Measurements from ENCODE around the gene CADPS. TPM values are rescaled to one million over a fixed set of nuclear protein-coding genes. Genes with fewer than 3 reads are reported as not detected.

Gene CADPS
- polyA plus RNA-seq, 1 donor from 2014 or later = 118 TPM

- H3K4me2 ChIP-seq (ENCODE audit: low read length) = no peak overlapping the region
- peaks cover 6% of the 10 kb centered on the region for H3F3A ChIP-seq (ENCODE audit: insufficient read depth, low read length, poor library complexity, severe bottlenecking)
- H3K4me3 ChIP-seq (ENCODE audit: low read length) = no peak overlapping the region
- H3K79me2 ChIP-seq (replicated peaks; ENCODE audit: insufficient read depth, low read length) = no peaks in the 10 kb centered on the region
- no peaks in the 10 kb centered on the region for H3K27me3 ChIP-seq (ENCODE audit: insufficient read depth, low read depth, low read length)
- no peak overlapping the region for H2AFZ ChIP-seq (ENCODE audit: low read depth, low read length)
- no peaks in the 10 kb centered on the region for H4K20me1 ChIP-seq (ENCODE audit: insufficient read depth)
- H3K9me2 ChIP-seq (ENCODE audit: insufficient read depth, low read length) = no peaks in the 10 kb centered on the region
- no peaks in the 10 kb centered on the region for H3K9me3 ChIP-seq (ENCODE audit: low read length)
- no peak overlapping the region for H3K27ac ChIP-seq (ENCODE audit: low read length)
- H3K9ac ChIP-seq (ENCODE audit: low read length) = no peak overlapping the region
- TF ChIP-seq MXI1 (conservative IDR thresholded peaks at IDR 0.05; ENCODE audit: poor library complexity, severe bottlenecking) (no peak), SMC3 (conservative IDR thresholded peaks at IDR 0.05; ENCODE audit: poor library complexity) (no peak), CTCF (IDR thresholded peaks at IDR 0.05; ENCODE audit: poor library complexity, severe bottlenecking) (no peak), EP300 (conservative IDR thresholded peaks at IDR 0.05; ENCODE audit: poor library complexity, severe bottlenecking) (no peak), RAD21 (conservative IDR thresholded peaks at IDR 0.05) (no peak), TAF1 (IDR thresholded peaks at IDR 0.05; ENCODE audit: low read depth) (no peak), EZH2 (IDR thresholded peaks at IDR 0.05; ENCODE audit: borderline replicate concordance, insufficient read depth, low read length, poor library complexity, severe bottlenecking) (no peak)
- no peaks in the 10 kb centered on the region for H3K36me3 ChIP-seq (ENCODE audit: insufficient read depth, low read length)
These were observed 77.2 kb downstream of the CADPS start for GRCh38 chr3:62798000-62798399.

DNA sequence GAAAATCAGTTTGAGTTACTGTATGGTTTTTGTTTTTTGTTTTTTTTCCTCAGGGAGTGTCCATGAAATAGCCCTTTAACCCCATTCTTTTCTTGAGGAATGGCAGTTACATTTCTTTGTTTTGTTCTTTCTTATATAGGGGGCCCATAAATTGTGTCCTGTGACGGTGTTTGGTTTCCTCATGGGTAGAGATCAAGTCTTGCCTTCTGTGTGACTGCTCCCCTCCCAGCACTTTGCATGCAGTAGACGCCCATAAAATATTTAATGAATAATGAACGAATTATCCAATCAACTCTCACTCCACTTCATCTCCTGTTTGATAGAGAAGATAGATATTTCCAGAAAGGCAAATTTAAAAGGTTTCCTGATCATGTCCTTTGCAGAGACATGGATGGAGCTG is 78.1 kb downstream of the CADPS start:
- Histone ChIP-seq H3K9me3 (ENCODE audit: low read length) (no peaks in the 10 kb centered on the region), H3K27me3 (ENCODE audit: insufficient read depth, low read depth, low read length) (no peaks in the 10 kb centered on the region), H2AFZ (ENCODE audit: low read depth, low read length) (no peak overlapping the region), H4K20me1 (ENCODE audit: insufficient read depth) (no peaks in the 10 kb centered on the region), H3K4me2 (ENCODE audit: low read length) (no peak overlapping the region), H3K36me3 (ENCODE audit: insufficient read depth, low read length) (no peaks in the 10 kb centered on the region), H3F3A (ENCODE audit: insufficient read depth, low read length, poor library complexity, severe bottlenecking) (peaks cover 6% of the 10 kb centered on the region), H3K27ac (ENCODE audit: low read length) (no peak overlapping the region), H3K4me3 (ENCODE audit: low read length) (no peak overlapping the region), H3K9ac (ENCODE audit: low read length) (no peak overlapping the region), H3K9me2 (ENCODE audit: insufficient read depth, low read length) (no peaks in the 10 kb centered on the region), H3K79me2 (replicated peaks; ENCODE audit: insufficient read depth, low read length) (no peaks in the 10 kb centered on the region)
- TF ChIP-seq EP300 (conservative IDR thresholded peaks at IDR 0.05; ENCODE audit: poor library complexity, severe bottlenecking) = no peak
- no peak for TF ChIP-seq MXI1 (conservative IDR thresholded peaks at IDR 0.05; ENCODE audit: poor library complexity, severe bottlenecking)
- TF ChIP-seq TAF1 (IDR thresholded peaks at IDR 0.05; ENCODE audit: low read depth) = no peak
- TF ChIP-seq CTCF (IDR thresholded peaks at IDR 0.05; ENCODE audit: poor library complexity, severe bottlenecking) = no peak
- no peak for TF ChIP-seq POLR2AphosphoS5 (IDR thresholded peaks at IDR 0.05)
- no peak for TF ChIP-seq SMC3 (conservative IDR thresholded peaks at IDR 0.05; ENCODE audit: poor library complexity)
- TF ChIP-seq, protein P1, sequence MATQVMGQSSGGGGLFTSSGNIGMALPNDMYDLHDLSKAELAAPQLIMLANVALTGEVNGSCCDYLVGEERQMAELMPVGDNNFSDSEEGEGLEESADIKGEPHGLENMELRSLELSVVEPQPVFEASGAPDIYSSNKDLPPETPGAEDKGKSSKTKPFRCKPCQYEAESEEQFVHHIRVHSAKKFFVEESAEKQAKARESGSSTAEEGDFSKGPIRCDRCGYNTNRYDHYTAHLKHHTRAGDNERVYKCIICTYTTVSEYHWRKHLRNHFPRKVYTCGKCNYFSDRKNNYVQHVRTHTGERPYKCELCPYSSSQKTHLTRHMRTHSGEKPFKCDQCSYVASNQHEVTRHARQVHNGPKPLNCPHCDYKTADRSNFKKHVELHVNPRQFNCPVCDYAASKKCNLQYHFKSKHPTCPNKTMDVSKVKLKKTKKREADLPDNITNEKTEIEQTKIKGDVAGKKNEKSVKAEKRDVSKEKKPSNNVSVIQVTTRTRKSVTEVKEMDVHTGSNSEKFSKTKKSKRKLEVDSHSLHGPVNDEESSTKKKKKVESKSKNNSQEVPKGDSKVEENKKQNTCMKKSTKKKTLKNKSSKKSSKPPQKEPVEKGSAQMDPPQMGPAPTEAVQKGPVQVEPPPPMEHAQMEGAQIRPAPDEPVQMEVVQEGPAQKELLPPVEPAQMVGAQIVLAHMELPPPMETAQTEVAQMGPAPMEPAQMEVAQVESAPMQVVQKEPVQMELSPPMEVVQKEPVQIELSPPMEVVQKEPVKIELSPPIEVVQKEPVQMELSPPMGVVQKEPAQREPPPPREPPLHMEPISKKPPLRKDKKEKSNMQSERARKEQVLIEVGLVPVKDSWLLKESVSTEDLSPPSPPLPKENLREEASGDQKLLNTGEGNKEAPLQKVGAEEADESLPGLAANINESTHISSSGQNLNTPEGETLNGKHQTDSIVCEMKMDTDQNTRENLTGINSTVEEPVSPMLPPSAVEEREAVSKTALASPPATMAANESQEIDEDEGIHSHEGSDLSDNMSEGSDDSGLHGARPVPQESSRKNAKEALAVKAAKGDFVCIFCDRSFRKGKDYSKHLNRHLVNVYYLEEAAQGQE (IDR thresholded peaks at IDR 0.05; ENCODE audit: borderline replicate concordance) = no peak
- TF ChIP-seq RAD21 (conservative IDR thresholded peaks at IDR 0.05) = no peak
- TF ChIP-seq EZH2 (IDR thresholded peaks at IDR 0.05; ENCODE audit: borderline replicate concordance, insufficient read depth, low read length, poor library complexity, severe bottlenecking) = no peak

Data from neural cell (in vitro differentiated cells).